IPS DF 4.7 (cell line): Measurements from ENCODE around the gene RPS19BP1.
"Not testable (repeated sequence)": the region's sequence is repeated elsewhere in the genome, so short reads cannot be mapped to it uniquely, and the experiment has no call there.

Source experiments
- DNase-seq: peaks from one replicate; pipeline ENCODE4 v3.0.0-alpha.2; 2013; ENCODE audit warnings: low spot score; ENCODE audit errors: extremely low read depth

The RPS19BP1 gene

DNA sequence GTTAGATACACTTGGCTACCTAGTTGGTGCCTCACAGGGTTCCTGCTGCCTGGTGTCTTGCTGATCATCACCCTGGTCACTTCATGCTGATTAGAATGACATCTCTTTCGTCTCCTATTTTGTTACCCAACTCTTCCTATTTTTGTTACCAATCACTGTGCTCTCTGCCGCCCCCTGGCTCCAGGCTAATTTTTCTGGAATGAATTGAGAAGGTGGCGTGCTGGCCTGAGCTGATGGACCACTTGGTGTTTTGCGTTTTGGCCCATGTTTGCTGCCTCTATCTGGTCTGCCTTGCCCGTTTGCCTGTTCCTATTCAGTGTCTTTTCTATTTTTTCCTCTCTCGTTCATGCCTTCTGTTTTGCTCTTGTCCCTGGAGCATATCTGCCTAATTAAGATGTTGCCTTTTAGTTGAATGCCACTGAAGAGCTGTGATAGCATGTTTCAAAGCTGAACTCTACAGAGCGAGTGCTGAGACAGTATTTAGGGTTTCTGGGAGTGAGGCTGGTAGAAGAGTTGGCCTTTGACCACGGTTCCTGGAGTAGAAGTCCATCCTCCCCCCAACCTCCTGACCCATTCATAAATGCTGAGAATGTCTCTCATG, 18.1 kb downstream of the RPS19BP1 start:
- no peak for DNase-seq

DNA sequence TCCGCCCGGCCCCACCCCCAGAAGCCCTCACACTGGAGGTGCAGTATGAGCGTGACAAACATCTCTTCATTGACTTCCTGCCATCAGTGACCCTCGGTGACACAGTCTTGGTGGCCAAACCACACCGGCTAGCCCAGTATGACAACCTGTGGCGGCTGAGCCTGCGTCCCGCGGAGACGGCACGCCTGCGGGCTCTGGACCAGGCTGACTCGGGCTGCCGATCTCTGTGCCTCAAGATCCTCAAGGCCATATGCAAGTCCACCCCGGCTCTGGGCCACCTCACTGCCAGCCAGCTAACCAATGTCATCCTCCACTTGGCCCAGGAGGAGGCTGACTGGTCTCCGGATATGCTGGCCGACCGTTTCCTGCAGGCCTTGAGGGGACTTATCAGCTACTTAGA, 18.8 kb downstream of the RPS19BP1 start:
- DNase-seq = no peak

GRCh38 chr22:39512026-39512425, 20.5 kb downstream of the RPS19BP1 start:
- no peak for DNase-seq

DNA sequence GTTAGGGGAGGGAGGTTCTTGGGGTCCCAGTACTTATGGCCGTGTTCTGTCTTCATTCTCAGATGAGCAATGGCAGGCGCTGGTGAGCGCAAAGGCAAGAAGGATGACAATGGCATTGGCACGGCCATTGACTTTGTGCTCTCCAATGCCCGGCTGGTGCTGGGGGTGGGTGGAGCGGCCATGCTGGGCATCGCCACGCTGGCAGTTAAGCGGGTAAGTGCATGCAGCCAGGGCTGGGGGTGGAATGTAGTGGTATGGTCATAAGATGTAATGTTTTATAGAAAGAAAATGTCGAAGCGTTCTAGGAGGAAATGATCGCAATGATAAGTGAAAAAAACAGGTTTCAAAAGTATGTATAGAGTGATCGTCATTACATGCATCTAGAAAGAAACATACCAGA, 21.3 kb downstream of the RPS19BP1 start:
- no peak for DNase-seq

DNA sequence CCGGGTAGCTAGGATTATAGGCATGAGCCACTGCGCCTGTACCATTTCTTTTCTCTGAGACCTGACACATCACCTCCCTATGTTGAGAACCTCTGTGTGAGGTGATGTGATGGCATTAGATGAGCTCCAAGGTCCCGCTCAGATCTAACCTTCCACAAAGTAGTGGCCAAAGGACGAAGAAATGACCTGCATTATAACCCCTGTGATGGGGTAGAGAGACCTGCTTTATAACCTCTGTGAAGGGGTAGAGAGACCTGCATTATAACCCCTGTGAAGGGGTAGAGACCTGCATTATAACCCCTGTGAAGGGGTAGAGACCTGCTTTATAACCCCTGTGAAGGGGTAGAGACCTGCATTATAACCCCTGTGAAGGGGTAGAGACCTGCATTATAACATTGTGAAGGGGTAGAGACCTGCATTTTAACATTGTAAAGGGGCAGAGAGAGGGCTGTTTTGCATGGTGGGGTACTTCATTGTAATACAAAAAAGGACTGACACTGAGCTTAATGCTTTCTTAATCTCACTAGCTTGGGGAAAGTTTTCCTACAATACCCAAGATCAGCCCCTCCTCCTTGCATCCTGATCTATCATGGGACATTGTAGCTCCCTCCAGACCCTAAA, 21.9 kb downstream of the RPS19BP1 start:
- no peak for DNase-seq

GRCh38 chr22:39508393-39508792, 24.2 kb downstream of the RPS19BP1 start:
- no peak for DNase-seq

DNA sequence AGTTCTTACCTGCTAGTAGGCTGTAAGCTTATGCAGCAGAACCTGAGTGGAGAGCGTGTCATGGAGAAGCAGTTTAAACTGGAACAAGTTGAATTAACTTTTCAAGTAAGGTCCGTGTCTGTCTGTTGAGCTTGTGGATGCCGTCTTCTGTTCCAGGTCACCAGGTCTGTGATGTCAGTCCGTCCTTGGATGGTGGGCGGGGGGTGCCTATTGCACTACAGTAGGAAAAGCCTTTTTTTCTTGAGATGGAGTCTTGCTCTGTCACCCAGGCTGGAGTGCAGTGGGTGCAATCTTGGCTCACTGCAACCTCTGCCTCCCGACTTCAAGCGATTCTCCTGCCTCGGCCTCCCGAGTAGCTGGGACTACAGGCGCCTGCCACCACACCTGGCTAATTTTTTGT, 25.5 kb downstream of the RPS19BP1 start:
- DNase-seq = not testable (repeated sequence)

DNA sequence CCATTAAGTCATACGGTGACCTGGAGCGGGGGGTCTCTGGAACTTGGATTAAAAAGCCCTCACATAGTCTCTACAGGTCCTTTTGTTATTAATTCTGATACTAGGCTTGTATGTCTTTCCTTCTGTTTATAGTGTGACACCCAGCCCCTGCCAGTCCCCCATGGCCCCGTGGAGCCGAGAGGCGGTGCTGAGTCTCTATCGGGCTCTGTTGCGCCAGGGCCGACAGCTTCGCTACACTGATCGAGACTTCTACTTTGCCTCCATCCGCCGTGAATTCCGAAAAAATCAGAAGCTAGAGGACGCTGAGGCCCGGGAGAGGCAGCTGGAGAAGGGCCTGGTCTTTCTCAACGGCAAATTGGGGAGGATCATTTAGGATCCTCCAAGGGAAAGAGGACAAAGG, 28.5 kb downstream of the RPS19BP1 start:
- DNase-seq = no peak

- no peak for DNase-seq
Measured at GRCh38 chr22:39503630-39504029, 28.9 kb downstream of the RPS19BP1 start.

DNA sequence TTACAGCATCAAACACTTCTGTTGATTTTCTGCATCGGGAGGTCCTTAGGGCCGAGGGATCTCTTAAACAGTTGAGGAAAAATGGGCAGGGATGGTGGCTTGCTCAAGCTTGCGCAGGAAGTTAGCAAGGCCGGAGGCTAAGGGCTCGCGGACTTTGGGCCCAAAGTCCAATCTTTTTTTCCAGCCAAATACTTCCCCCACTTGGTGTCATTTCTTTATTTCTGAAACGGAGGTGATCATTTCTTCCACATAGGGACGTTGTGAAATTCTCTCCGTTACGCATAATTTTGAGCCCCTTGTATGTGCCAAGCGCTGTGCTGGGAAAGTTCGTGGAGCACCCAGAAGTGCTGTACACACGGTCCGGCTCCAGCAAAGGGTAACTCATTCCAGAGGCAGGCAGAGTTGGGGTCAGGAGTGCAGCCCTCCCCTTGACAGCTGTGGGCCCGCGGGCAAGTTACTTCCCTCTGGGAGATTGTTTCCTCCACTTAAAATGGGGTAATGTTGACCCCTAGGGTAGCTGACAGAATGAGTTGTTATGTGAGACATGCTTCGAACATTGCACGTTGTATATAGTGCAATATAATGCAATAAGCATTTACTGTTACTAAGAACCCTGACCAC, 29.6 kb downstream of the RPS19BP1 start:
- no peak for DNase-seq

- DNase-seq = no peak
Measured at GRCh38 chr22:39502109-39502788, 30.3 kb downstream of the RPS19BP1 start, which contains the start of gene MIEF1. MIEF1 (plus strand) TSS chr22:39502290; CDS start chr22:39511295, 9,005 bp downstream.

DNA sequence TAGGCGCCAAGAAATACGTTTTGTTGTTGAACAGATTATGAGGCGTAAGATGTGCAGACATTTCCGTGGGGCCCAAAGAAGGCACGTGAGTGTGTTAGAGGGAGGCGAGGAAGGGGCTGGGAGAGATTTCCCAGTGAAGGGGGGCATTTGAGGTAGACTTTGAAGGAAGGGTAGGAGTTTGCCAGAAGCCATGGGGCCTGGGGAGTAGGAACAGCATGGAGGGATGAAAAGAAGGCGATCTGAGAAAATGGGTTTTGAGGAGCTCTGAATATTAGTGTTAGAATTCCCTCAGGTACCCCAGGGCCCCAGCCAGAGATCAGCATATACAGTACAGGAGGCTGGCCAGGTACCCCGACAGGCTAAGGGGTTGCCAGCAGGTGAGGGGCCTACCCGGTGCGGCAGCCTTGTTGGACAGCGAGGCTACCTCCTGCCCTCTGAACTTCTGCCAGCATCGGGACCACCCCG, 30.9 kb downstream of the RPS19BP1 start:
- no peak for DNase-seq

DNA sequence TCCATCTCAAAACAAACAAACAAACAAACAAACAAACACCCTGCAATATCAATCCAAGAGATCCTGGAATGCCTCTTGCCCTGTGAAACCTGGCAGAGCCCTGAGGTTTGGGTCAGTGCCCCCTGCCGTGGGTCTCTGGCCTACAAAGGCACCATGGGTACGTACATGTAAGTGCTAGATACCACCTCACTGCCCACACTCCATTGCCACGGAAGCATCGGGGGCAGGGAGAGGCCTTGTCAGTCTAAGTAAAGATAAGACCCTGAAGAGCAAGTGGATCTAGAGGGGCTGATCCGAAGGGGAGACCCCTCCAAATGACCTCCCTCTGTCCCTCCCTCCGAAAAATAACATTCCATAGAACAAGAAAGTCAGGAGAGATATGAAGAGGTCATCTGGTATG, 32.4 kb downstream of the RPS19BP1 start:
- DNase-seq = no peak

GRCh38 chr22:39498802-39499201, 33.7 kb downstream of the RPS19BP1 start:
- DNase-seq = no peak

DNA sequence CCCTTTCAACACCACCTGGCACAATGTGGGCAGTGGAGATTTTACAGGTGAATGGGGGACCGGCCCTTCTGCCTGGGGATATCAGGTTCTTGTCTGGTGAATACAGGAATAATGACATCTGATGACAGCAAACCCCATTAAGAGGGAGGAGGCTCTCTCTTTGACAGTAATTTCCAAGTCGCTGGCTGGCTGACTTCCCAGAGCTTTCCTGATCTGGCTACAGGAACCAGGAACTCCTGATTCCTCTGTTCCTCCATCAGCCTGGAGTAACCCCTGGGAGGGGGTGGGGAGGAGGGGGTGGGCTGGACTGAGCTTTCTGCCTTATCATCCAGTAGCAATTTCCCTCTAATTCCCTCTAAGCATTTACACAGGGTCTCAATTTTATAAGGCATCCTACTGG, 34.2 kb downstream of the RPS19BP1 start:
- no peak for DNase-seq

GRCh38 chr22:39497429-39497828, 35.1 kb downstream of the RPS19BP1 start:
- no peak for DNase-seq

DNA sequence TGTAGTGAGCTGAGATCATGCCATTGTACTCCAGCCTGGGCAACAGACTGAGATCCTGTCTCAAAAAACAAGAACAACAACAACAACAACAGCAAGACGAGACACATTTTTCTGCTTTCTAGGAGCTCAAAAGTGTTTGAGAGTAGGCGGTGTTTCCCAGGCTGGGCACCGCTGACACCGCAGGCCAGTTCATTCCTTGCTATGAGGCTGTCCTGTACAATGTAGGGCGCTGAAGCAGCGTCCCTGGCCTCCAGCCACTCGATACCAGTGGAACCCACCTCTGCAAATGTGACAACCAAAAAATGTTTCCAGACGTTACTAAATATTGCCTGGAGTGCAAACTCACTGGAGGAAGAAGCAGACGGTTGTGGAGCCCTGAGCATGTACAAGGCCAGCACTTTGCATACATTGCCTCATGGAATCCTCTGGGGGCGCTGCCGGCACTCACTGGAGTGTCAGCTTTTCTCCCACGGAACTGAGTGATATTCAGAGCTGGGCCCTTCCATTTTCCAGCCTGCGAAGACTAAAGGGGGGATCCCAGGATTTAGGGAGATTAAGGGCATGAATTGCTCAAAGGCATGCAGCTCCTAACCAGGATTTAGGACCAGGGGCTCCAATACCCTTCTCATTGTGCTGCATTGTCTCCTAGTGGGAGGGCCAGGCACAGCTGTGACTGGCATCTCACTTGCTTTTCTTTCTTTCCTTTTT, 36.3 kb downstream of the RPS19BP1 start:
- DNase-seq = no peak

DNA sequence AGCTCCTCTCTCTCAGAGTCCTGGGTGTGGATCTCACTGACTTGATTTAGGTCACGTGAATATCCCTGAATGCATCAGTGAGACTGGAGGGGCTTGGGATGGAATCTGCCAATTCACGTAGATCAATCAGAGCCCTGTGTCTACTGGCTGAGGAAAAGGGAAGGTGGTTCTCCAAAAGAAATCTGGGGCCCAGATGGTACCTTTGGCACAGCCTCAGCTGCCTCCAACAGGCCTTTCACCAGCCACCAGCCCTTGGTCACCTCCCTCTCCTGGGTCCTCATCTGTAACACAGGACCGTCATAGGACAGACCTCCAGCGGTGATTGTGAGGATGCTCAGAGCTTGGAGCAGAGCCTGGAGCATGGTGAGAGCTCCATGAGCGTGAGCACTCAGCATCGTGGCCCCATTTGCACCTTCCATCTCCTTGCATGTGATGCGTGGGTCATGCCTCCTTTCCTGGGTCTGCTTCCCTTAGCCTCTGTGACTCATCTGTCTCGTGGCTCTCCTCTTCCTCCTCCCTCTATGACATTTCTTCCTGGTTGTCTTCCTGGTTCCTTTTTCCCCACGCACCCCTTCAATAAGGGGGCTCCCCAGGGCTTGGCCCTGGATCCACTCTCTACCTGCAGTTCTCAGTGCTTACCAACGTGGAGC, 38.0 kb downstream of the RPS19BP1 start:
- DNase-seq = no peak

GRCh38 chr22:39493759-39494158, 38.8 kb downstream of the RPS19BP1 start:
- no peak for DNase-seq

GRCh38 chr22:39492186-39492585, 40.4 kb downstream of the RPS19BP1 start:
- DNase-seq = no peak

DNA sequence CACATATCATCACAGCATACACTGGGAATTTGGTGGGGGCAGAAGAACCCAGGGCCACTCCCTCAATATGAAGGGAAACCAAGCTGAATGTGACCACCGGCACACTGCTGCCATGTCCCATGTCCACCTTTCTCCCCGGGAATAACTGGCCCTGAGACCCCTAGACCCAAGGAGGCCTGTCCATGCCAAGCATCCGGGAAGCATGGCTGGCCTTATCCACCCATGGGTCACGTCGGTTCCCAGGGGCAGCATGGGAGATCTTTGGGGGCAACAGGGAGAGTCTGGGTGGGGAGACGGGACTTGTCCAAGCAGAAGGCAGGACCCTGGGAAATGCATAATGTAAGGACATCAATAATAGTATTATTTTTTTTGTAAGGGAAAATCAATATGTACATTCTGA, 40.9 kb downstream of the RPS19BP1 start:
- DNase-seq = no peak
